Camera-type eye (tissue), 1 donor: ENCODE measurements around the gene RGS7BP. TPM values are rescaled to one million over a fixed set of nuclear protein-coding genes. Genes with fewer than 3 reads are reported as not detected.

ENCODE experiments used
- total RNA-seq: library from RNA; depleted of rRNA; stranded (reverse); fragments of >200 nt; gene quantifications from one replicate; pipeline ENCODE4 v1.2.3, GENCODE V29; 2014

Gene RGS7BP
- 3.8 TPM for total RNA-seq

DNA sequence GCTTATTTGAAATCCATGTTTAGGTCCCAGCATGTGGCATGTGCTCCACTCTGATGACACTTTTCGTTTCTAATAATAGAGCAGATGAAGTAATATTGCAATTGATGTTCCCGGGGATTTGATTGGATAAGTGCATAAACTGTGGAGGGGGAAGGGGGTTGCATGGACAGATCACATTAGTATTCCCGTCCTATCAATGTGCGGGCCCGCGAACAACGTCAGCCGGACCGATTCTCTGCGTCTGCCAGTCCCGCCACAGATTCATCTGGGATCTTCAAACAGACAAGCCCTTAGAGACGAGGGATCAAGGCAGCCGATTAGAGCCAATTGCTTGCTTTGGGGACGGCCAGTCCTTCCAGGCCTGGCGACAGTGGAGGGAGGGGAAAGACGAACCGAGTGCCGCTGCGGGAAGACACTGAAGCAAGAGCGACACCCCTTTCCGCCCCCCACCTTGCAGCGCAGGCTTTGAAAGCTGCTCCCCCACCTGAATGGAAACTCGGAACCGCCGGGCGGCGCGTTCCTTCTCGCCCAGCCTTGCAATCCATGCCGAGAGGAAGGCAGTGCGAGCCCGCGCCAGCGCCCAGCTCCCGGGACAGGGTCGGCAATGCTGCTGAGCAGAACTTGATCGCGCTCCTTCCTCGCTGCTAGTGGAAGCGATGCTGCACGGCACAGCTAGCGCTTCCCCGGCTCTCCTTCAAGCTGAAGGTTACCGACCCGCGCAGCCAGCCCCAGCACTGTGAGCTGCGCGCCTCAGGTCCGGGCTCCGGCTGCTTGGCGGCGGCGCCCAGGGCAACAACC lies at the start of gene RGS7BP:
TSS of gene RGS7BP (plus strand) at position 247 of the 798 bp plus-strand sequence. CDS start 610 bp downstream, outside the sequence.

Other genes starting within 250 kb of the RGS7BP start
- not detected for gene SHISAL2B, start 184.5 kb downstream of the RGS7BP start, total RNA-seq